Erythroblast (primary cell): ENCODE measurements around the gene LYST.

Experiments used
- GATA1 ChIP-seq: IDR thresholded peaks from 2 replicates; pipeline ENCODE4 v1.6.1; 2011; ENCODE audit warnings: low read depth, mild to moderate bottlenecking, control low read depth, low read length, moderate library complexity
- POLR2A ChIP-seq: IDR thresholded peaks from 2 replicates; pipeline ENCODE4 v1.6.1; 2011; ENCODE audit warnings: mild to moderate bottlenecking, low read length

- TF ChIP-seq POLR2A: no peak
- no peak for TF ChIP-seq GATA1
Observed at GRCh38 chr1:235825229-235825628, 41.5 kb downstream of the LYST start.
